ENCODE results near the gene GGT5.
"Not testable (repeated sequence)": the region's sequence is repeated elsewhere in the genome, so short reads cannot be mapped to it uniquely, and the experiment has no call there.

The GGT5 gene

DNA sequence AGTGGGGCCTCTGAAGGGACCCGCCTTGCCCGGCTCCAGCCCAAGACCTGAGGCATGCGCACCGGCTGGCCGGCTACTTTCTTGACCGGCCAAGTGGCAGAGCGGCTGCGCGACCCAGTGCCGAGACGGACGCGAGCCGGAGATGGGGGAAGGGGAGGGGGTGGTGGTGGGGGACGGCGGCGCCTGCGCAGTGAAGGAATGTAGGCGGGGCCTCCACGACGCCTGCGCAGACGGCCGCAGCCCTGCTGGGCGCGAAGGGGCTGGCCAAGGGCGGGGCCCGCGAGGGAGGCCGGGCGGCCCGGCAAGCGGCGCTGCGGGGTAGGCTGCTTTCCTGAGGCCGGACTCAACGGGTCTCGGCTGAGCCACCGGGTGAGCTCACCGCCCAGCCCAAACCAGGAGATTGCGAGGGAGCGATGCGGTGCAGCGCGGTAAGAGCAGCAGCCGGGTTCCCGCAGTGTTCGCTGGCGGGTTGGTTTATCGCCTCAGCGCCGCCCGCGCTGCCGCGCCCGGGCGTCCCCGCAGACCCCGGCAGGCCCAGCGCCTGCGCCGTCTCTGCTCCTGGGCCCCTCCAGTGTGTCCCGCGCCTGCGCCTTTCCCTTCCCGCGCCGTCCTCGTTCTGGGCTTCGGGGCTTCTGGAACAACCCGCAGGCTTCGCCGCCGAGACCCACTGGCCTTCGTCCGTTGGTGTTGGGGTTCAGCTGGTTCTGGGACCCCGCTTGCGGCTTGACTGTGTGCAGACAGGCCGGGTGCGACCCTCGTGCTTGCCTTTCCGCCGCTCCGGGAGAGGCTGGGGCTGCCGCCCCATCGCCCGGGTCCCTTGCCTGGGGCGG is 25.9 kb upstream of the GGT5 start, which contains the start of gene SPECC1L:
Gene SPECC1L, plus strand, starts transcription at position 276 of the 830 bp plus-strand sequence. CDS start 31,401 bp downstream, outside the sequence.
- in situ Hi-C loops (cut with HindIII; ENCODE audit: low sequenced_read_pairs) = no loop called here
- DNase-seq (ENCODE audit: low read depth, low spot score) = peak; percentile 93
- TF ChIP-seq, protein P1, sequence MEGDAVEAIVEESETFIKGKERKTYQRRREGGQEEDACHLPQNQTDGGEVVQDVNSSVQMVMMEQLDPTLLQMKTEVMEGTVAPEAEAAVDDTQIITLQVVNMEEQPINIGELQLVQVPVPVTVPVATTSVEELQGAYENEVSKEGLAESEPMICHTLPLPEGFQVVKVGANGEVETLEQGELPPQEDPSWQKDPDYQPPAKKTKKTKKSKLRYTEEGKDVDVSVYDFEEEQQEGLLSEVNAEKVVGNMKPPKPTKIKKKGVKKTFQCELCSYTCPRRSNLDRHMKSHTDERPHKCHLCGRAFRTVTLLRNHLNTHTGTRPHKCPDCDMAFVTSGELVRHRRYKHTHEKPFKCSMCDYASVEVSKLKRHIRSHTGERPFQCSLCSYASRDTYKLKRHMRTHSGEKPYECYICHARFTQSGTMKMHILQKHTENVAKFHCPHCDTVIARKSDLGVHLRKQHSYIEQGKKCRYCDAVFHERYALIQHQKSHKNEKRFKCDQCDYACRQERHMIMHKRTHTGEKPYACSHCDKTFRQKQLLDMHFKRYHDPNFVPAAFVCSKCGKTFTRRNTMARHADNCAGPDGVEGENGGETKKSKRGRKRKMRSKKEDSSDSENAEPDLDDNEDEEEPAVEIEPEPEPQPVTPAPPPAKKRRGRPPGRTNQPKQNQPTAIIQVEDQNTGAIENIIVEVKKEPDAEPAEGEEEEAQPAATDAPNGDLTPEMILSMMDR (IDR thresholded peaks at IDR 0.05; ENCODE audit: low read depth, low read length) = no peak
- peak within 1 kb of the TSS; percentile 97 for H3K4me3 ChIP-seq (ENCODE audit: low read depth, low read length)

DNA sequence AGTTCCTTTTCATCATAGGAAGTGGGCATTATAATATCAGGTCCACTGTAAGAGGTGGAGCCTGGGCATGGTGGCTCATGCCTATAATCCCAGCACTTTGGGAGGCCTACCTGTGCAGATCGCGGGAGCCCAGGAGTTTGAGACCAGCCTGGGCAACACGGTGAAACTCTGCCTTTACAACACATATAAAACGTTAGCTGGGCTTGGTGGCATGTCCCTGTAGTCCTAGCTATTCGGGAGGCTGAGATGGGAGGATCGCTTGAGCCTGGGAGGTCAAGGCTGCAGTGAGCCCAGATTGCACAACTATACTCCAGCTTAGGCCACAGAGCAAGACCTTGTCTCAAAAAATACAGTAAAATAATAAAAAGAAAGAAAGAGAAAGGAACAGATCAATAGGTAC is 21.6 kb upstream of the GGT5 start:
- DNase-seq (ENCODE audit: low read depth, low spot score); in situ Hi-C loops (cut with HindIII; ENCODE audit: low sequenced_read_pairs); H3K4me3 ChIP-seq (ENCODE audit: low read depth, low read length): not testable (repeated sequence)

DNA sequence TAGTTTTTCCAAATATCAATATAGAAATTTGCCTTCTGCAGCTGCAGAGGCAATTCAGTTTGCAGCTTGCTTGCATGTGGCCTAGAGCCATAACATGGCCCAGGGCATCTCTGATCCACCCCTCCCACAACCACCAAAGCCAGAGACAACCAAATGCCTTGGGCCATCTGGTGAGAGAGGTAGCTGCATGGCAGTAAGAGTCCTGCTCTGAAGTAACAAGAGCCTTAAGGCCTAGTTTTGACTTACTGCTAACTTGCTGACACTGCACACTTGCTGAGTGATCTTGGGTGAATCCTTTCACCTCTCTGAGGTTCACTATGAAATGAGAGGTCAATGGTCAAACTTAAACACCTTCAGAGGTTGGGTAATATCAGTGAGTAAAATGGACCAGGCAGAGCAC is 20.9 kb upstream of the GGT5 start:
- in situ Hi-C loops (cut with HindIII; ENCODE audit: low sequenced_read_pairs) = no loop called here
- no peak for DNase-seq (ENCODE audit: low read depth, low spot score)
- H3K4me3 ChIP-seq (ENCODE audit: low read depth, low read length) = no peak overlapping the region
- TF ChIP-seq, protein P1 (IDR thresholded peaks at IDR 0.05; ENCODE audit: low read depth, low read length) = no peak

DNA sequence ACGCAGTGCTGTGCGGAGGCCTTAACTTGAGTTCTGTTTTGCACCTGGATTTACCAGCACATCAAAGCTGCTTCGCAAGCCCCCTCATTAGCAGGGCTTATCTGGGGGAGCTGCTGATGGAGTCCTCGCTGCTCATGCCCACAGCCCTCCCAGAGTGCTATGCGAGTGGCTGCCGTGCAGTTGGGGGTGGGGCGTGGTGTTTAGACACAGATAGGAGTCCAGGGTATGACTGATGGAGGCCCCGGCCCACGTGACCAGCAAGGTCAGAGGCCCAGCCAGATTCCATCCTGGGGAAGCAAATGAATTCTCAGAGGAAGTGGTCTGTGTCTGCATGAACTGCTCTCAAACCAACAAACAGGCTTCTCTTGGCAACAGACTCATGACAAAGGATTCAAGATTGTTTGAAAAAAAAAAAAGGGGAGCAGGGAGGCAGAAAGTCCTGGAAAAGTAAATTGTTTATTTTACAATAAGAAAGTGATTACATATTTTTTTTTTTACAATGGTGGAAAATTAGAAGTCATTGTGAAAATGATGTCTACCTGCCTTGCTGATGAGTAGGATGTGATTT is 19.5 kb upstream of the GGT5 start:
- in situ Hi-C loops (cut with HindIII; ENCODE audit: low sequenced_read_pairs) = not testable (repeated sequence)

DNA sequence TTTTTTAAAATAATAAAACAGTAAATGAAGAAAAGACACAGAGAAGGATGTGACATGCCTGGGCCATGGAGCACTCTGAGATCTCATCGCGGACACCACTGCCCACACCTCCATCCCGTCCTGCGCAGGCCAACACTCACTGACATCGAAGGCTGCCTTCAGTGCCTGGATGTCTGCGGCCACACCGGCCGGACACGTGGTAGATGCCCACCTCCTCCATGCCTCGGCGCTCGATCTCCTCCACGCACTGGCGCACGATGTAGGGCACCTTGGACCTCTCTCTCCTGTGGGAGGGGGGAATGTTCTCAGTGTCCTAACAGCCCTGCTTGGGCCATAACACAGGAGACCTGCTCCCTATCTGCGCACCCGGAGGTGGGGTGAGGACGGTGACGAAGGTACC is 18.6 kb upstream of the GGT5 start:
- H3K4me3 ChIP-seq (ENCODE audit: low read depth, low read length); in situ Hi-C loops (cut with HindIII; ENCODE audit: low sequenced_read_pairs); DNase-seq (ENCODE audit: low read depth, low spot score): not testable (repeated sequence)

More for the DNA sequence above, 19.5 kb upstream of the GGT5 start:
- H3K4me3 ChIP-seq (ENCODE audit: low read depth, low read length) = not testable (repeated sequence)
- DNase-seq (ENCODE audit: low read depth, low spot score) = peak; percentile 40

DNA sequence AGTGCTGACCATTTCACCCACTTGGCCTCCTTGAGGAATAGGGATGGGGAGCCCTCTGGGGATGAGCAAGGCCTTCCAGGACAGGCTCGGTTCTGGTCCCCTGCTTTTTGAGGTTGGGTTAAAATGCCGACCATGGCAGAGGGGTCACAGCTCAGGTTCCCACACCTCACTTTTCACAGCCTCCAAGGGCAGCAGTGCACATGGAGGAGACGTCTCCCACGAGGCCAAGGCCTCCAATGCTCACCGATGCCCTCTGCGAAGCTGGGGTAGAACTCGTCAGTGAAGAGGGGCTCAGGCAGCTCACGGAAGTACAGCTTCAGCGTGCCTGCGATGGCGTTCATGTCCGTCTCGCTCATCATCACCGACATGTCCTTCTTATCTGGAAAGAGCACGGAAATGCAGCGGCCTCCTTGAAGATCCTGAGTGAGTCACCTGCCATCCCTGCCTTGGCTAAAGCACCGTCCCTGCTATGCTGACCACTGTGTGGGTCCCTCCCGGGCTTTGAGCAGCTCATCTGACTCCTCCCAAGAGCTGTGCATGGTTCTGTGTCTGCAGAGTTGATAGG is 17.4 kb upstream of the GGT5 start:
- DNase-seq (ENCODE audit: low read depth, low spot score); in situ Hi-C loops (cut with HindIII; ENCODE audit: low sequenced_read_pairs); H3K4me3 ChIP-seq (ENCODE audit: low read depth, low read length): not testable (repeated sequence)

DNA sequence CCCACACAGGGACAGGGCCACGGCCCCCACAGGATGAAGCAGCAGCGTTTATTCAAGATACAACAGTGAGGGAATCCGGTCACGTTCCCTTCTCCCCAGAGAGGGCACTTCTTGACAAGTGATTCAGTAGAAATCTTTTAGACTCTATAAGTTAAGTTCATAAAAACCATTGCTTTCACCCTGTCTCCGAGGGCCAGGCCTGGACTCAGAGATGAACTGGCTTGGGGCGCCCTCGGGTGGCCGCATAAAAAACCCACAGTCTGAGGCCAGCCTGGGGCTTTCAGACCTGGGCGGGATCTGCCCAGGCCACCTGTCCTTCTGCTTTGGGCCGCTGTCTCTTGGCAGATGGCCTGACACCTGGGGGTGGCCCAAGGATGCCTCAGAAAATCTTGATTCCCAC is 14.6 kb upstream of the GGT5 start:
- H3K4me3 ChIP-seq (ENCODE audit: low read depth, low read length); in situ Hi-C loops (cut with HindIII; ENCODE audit: low sequenced_read_pairs): not testable (repeated sequence)
- DNase-seq (ENCODE audit: low read depth, low spot score) = peak; percentile 83
- TF ChIP-seq, protein P1 (IDR thresholded peaks at IDR 0.05; ENCODE audit: low read depth, low read length) = peak; percentile 28

DNA sequence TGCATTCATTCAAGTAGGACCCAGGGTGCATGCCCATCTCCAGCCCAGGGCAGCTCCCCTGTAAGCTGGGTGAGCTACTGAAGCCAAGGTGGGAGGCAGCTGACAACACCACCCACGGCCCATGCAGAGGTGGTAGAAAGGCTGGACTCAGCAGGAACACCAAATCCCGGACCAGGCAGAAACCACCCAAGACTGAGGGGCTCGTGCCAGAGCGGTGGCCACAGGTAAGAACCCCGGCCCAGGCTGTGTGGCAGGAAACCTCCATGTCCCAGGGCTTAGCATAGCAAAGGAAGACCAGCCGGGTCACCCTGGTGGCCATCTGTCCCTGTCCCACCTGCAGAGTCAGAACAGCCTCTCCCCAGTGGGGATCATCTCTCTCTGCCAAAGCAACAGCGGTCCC is 11.9 kb upstream of the GGT5 start:
- in situ Hi-C loops (cut with HindIII; ENCODE audit: low sequenced_read_pairs); H3K4me3 ChIP-seq (ENCODE audit: low read depth, low read length); DNase-seq (ENCODE audit: low read depth, low spot score): not testable (repeated sequence)

DNA sequence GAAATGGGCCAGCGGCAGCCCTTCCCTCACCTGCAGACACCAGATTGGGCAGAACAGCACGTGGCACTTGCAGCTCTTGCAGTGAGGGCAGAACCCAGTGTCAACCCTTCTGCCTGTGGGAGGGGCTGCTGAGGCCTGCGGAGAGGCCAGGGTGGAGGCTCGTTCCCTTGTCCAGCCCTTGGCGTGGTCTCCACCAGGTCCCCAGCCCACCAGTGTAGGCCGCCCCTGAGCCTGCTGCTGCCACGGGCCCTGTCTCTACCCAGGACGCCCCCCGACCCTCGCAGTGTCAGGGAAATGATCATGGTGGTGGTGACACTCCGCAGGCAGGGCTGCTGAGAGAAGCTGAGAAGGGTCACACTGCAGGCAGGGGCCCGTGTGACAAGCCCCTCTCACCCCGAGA is 11.3 kb upstream of the GGT5 start:
- in situ Hi-C loops (cut with HindIII; ENCODE audit: low sequenced_read_pairs); H3K4me3 ChIP-seq (ENCODE audit: low read depth, low read length); DNase-seq (ENCODE audit: low read depth, low spot score): not testable (repeated sequence)

DNA sequence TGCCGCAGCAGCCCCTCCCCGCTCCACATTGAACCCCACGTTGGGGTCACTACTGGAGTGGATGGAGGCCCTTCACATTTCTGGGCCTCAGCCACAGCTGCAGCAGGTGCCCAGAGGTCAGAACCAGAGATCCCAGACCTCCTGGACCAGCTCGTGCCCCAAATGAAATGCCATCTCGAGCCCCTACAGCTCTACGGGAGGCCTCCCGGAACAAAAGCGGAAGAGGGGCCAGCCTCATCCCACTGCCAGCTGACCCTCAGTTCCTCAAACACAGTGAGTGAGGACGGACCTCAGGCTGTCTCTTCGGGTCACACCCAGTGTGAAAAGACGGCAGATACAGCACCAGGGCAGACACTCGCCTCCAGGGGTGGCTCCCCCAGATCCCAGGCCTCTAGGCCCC is 8.2 kb upstream of the GGT5 start:
- in situ Hi-C loops (cut with HindIII; ENCODE audit: low sequenced_read_pairs); DNase-seq (ENCODE audit: low read depth, low spot score); H3K4me3 ChIP-seq (ENCODE audit: low read depth, low read length): not testable (repeated sequence)

DNA sequence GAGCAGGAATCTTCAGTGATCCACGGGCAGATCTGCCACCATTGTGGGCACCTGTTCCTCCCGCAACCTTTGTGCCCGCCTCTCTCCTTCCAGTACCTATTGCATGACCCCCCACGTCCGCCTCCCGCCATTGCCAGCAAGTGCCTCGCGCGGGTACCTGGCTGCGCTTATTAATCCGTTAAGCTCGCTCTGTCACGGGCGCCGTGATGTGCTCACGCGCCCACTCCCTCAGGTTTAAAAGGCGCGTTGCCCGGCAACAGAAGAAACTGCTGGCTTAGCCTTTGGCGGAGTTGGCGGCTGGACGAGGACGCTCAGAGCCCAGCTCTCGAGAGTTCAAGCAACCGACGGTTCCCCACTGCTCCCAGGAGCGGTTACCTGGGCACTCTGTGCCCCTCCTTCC is 6.4 kb upstream of the GGT5 start:
- H3K4me3 ChIP-seq (ENCODE audit: low read depth, low read length); in situ Hi-C loops (cut with HindIII; ENCODE audit: low sequenced_read_pairs); DNase-seq (ENCODE audit: low read depth, low spot score): not testable (repeated sequence)

DNA sequence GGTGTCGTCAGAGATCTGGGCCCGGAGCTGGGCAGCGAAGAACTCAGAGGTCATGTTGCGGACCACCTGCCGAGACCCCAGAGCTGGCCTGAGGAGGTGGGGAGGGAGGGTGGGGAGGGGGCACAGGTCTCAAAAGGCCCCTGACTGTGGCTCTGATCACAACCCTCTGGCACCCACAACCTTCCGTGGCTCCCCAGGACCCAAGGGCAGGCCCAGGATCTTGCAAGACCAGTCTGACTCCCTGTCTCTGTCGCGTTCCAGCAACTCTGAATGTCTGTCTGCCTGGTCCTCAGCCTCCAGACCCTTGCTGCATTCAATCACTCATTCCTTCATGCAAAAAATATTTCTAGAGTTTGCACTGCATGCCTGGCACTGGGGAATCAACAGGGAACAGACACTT is 4.5 kb upstream of the GGT5 start:
- DNase-seq (ENCODE audit: low read depth, low spot score); in situ Hi-C loops (cut with HindIII; ENCODE audit: low sequenced_read_pairs); H3K4me3 ChIP-seq (ENCODE audit: low read depth, low read length): not testable (repeated sequence)

DNA sequence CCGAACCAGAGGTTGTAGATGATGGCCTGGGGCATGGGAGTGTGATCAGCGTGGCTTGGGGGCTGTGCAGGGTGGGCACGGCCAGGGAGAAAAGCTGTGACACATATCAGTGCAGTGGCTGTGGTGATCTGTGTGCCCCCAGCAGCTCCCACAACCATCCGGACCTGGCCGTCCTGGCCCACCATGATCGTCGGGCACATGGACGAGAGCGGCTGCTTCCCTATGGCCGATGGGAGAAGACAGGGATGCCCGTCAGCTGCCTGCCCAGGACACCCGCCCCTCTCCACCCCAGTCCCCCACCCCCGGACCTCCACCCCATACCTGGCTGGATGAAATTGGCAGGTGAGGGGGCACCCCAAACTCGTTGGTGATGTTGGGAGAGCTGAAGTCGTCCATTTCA is 3.7 kb upstream of the GGT5 start:
- in situ Hi-C loops (cut with HindIII; ENCODE audit: low sequenced_read_pairs); DNase-seq (ENCODE audit: low read depth, low spot score); H3K4me3 ChIP-seq (ENCODE audit: low read depth, low read length): not testable (repeated sequence)

Data from astrocyte of the spinal cord (primary cell).